Measurements from ENCODE around the gene KRT27.

DNA sequence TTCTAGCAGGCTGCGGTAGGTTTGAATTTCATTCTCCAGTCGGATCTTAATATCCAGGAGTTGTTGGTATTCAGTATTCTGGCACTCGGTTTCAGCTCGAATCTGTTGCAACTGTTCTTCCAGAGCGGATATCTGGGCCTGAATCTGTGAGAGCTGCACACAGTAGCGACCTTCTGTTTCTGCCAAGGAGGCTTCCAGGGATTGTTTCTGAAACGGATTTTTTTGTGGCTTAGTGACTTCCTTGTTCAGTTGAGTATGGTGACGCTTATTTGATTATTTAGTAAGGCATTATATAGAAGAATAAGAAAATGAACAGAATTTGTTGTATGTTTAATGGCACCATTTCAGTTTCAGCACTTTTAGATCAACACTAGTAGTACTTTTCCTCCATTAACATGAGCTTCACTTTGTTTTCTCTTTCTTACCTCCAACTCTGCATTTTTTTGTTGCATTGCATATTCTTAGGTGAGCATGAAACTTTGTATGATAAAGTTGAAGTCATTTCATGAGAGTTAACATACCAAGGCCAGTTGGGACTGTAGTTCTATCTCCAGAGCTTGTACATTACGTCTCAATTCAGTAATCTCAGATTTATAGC is 37.3 kb upstream of the KRT27 start:
- TF ChIP-seq EZH2 (IDR thresholded peaks at IDR 0.05) (no peak), ZNF274 (IDR thresholded peaks at IDR 0.05; ENCODE audit: low read depth, low read length) (no peak), POLR2A (IDR thresholded peaks at IDR 0.05; ENCODE audit: borderline replicate concordance, extremely low read depth, insufficient read depth, insufficient read length) (no peak)
- TF ChIP-seq, protein P1, sequence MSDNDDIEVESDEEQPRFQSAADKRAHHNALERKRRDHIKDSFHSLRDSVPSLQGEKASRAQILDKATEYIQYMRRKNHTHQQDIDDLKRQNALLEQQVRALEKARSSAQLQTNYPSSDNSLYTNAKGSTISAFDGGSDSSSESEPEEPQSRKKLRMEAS (IDR thresholded peaks at IDR 0.05) = no peak; the same call in 1 of the 2 replicates

Data from HCT116 (cell line).